Measurements from ENCODE around the gene MIA2.

DNA sequence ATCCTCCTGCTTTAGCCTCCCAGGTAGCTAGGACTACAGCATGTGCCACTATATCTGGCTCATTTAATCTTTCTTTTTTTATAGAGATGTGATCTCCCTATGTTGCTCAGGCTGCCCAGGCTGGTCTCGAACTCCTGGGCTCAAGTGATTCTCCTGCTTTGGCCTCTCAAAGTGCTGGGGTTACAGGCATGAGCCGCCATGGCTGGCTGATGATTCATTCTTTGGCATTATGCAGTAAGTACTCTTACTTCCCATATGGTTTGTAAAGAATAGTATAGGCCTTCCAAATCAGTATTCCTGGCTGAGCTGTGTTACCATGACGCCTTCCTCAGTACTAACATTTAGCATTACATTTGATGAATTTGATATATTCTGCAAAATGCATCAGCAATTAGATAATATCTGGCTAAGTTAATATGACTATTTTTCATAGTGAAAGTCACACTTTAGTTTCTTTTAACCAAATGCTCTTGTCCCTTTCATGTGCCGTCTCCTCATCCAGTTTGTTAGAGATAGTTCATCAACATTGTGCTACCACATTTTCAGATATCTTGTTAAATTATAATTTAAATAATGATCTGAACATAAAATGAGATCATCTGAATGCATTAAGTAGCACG is 3.2 kb upstream of the MIA2 start:
- TF ChIP-seq, protein P1, sequence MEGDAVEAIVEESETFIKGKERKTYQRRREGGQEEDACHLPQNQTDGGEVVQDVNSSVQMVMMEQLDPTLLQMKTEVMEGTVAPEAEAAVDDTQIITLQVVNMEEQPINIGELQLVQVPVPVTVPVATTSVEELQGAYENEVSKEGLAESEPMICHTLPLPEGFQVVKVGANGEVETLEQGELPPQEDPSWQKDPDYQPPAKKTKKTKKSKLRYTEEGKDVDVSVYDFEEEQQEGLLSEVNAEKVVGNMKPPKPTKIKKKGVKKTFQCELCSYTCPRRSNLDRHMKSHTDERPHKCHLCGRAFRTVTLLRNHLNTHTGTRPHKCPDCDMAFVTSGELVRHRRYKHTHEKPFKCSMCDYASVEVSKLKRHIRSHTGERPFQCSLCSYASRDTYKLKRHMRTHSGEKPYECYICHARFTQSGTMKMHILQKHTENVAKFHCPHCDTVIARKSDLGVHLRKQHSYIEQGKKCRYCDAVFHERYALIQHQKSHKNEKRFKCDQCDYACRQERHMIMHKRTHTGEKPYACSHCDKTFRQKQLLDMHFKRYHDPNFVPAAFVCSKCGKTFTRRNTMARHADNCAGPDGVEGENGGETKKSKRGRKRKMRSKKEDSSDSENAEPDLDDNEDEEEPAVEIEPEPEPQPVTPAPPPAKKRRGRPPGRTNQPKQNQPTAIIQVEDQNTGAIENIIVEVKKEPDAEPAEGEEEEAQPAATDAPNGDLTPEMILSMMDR (IDR thresholded peaks at IDR 0.05), result no peak
- no peak for TF ChIP-seq POLR2A (IDR thresholded peaks at IDR 0.05)
- no peak for TF ChIP-seq EP300 (IDR thresholded peaks at IDR 0.05)

All from ovary (tissue), 3 donors.